Transverse colon (tissue), 4 donors: Measurements from ENCODE around the gene PACC1. TPM values are rescaled to one million over a fixed set of nuclear protein-coding genes. Genes with fewer than 3 reads are reported as not detected.

Experiments
- DNase-seq: peaks from one replicate; pipeline ENCODE4 v3.0.0-alpha.2; 2019
- H3K27ac ChIP-seq, 4 donors: fragments of 200-600 bp; sonication (generic); 2 replicates each; pipeline ENCODE4 v1.5.1; 2016 to 2018; ENCODE audit warnings: inconsistent platforms in 4 of 4
- H3K27me3 ChIP-seq: fragments of 200-600 bp; sonication (generic); 2 replicates; pipeline ENCODE4 v1.5.1; 2017; ENCODE audit warnings: inconsistent platforms
- H3K36me3 ChIP-seq, 4 donors: fragments of 200-600 bp; sonication (generic); 2 replicates each; pipeline ENCODE4 v1.5.1; 2017 to 2019; ENCODE audit warnings: inconsistent platforms in 4 of 4
- H3K4me1 ChIP-seq, 4 donors: fragments of 200-600 bp; sonication (generic); 2 replicates each; pipeline ENCODE4 v1.5.1; 2017 to 2020; ENCODE audit warnings: inconsistent platforms in 4 of 4
- H3K4me3 ChIP-seq, 4 donors: fragments of 200-600 bp; sonication (generic); 1 replicate in 1 of 4; 2 replicates in 3 of 4; pipeline versions ENCODE4 v1.5.1 to v1.6.1; 2017 to 2019; ENCODE audit warnings: inconsistent platforms in 4 of 4
- H3K9me3 ChIP-seq, 2 donors: fragments of 200-600 bp; sonication (generic); 2 replicates each; pipeline ENCODE4 v1.5.1; 2017 to 2019; ENCODE audit warnings: inconsistent platforms in 2 of 2
- CTCF ChIP-seq, 5 experiments: fragments of 200-600 bp in 3 of 5; fragments of 450-650 bp in 2 of 5; sonication (generic) in 3 of 5; IDR thresholded peaks; 1 replicate in 2 of 5; 2 replicates in 3 of 5; pipeline ENCODE4 v1.5.1; 2016 to 2017; ENCODE audit warnings: antibody characterized with exemption in 5 of 5, inconsistent platforms in 3 of 5, mild to moderate bottlenecking in 2 of 5, moderate library complexity in 1 of 5
- EP300 ChIP-seq: sonication (generic); formaldehyde crosslinking; IDR thresholded peaks from one replicate; pipeline ENCODE4 v1.6.1; 2017; ENCODE audit warnings: antibody characterized with exemption, low read depth
- POLR2A ChIP-seq: fragments of 450-650 bp; IDR thresholded peaks from one replicate; pipeline ENCODE4 v1.6.1; 2016; ENCODE audit warnings: antibody characterized with exemption, mild to moderate bottlenecking, moderate library complexity
- POLR2AphosphoS5 ChIP-seq, 3 donors: sonication (generic); formaldehyde crosslinking; IDR thresholded peaks; one replicate each; pipeline ENCODE4 v1.6.1; 2016; ENCODE audit warnings: antibody characterized with exemption in 3 of 3
- WGBS, 2 donors: methylation state at CpG; one replicate each; pipeline ENCODE4 v1.1.5; 2018; ENCODE audit warnings: low coverage in 1 of 2; 5-methylcytosine and 5-hydroxymethylcytosine counted together
- in situ Hi-C, 4 donors: fragments of 200-750 bp; cut with MboI; loops; one replicate each; pipeline versions ENCODE4 v1.15.0 to v1.15.1; 2017; ENCODE audit warnings: low sequenced_read_pairs in 3 of 4, low pct_ligation_motif_present in 1 of 4, low pct_unique_long_range_greater_than_20kb in 1 of 4
- intact Hi-C: fragments of 100-400 bp; cut with DNase I; formaldehyde crosslinking; loops from one replicate; pipeline ENCODE4 v1.15.1; 2023; ENCODE audit warnings: low total_unique reads
- total RNA-seq, 4 donors: library from RNA; depleted of rRNA; stranded (reverse); fragments of >200 nt; gene quantifications; one replicate each; pipeline ENCODE4 v1.1.0, GENCODE V29; 2016

Gene PACC1
- total RNA-seq, 4 donors from 2014 or later, result 2.6 to 4.6 (median 2.7) TPM; not detected in 1

- H3K36me3 ChIP-seq, result no peaks in the 10 kb centered on the region
- no peak overlapping the region for H3K4me3 ChIP-seq
- WGBS, 2 donors, result 38 to 50% methylated on average over 2 to 10 of the region's 10 CpGs
- DNase-seq, result peak; percentile 89
- peak overlapping the region in 2 of 4 donors; percentile 26 to 36 for H3K27ac ChIP-seq
- intact Hi-C loops, result loop anchor here (5.0 kb wide), 2 partner anchors 89 to 389 kb away; no protein-coding TSS in a partner anchor
- TF ChIP-seq CTCF (IDR thresholded peaks at IDR 0.05) (peak; percentile 92 to 99 (median 98)), POLR2AphosphoS5 (IDR thresholded peaks at IDR 0.05) (no peak)
- in situ Hi-C loops, result loop anchor here (5.0 to 25.0 kb wide), 6 partner anchors 81 to 769 kb away; partner anchors contain the start of gene NEK2 (in 1 of the 4)
- H3K9me3 ChIP-seq, result no peaks in the 10 kb centered on the region
- peaks cover 0 to 14% (median 3%) of the 10 kb centered on the region in 4 donors for H3K4me1 ChIP-seq
- H3K27me3 ChIP-seq, result no peaks in the 10 kb centered on the region
Measured at GRCh38 chr1:212455803-212456528, 41.3 kb upstream of the PACC1 start.

- peaks cover 0 to 14% (median 3%) of the 10 kb centered on the region in 4 donors for H3K4me1 ChIP-seq
- H3K27ac ChIP-seq, result no peak overlapping the region
- no peak for DNase-seq
- H3K9me3 ChIP-seq, result no peaks in the 10 kb centered on the region
- in situ Hi-C loops (loop anchor here (5.0 to 25.0 kb wide), 6 partner anchors 81 to 768 kb away; partner anchors contain the start of gene NEK2 (in 1 of the 4)), intact Hi-C loops (loop anchor here (5.0 kb wide), 2 partner anchors 88 to 388 kb away; no protein-coding TSS in a partner anchor)
- no peak overlapping the region for H3K4me3 ChIP-seq
- no peaks in the 10 kb centered on the region for H3K36me3 ChIP-seq
- TF ChIP-seq CTCF (IDR thresholded peaks at IDR 0.05) (no peak), EP300 (no peak), POLR2AphosphoS5 (IDR thresholded peaks at IDR 0.05) (no peak), POLR2A (no peak)
- H3K27me3 ChIP-seq, result no peaks in the 10 kb centered on the region
- 71 to 89% methylated on average over 2 of the region's 2 CpGs for WGBS, 2 donors
Measured at GRCh38 chr1:212455401-212455800, 40.7 kb upstream of the PACC1 start.

- WGBS, 2 donors, result 85 to 97% methylated on average over 2 to 3 of the region's 3 CpGs
Measured at GRCh38 chr1:212454741-212455140, 40.1 kb upstream of the PACC1 start.

GRCh38 chr1:212453156-212453857, 38.6 kb upstream of the PACC1 start:
- Histone ChIP-seq H3K4me1 (peaks cover 0 to 14% (median 3%) of the 10 kb centered on the region in 4 donors), H3K27me3 (no peaks in the 10 kb centered on the region), H3K4me3 (no peak overlapping the region), H3K27ac (no peak overlapping the region), H3K9me3 (no peaks in the 10 kb centered on the region), H3K36me3 (no peaks in the 10 kb centered on the region)
- in situ Hi-C loops (loop anchor here (10.0 to 25.0 kb wide), 5 partner anchors 79 to 766 kb away; partner anchors contain the start of gene NEK2 (in 1 of the 4)), intact Hi-C loops (no loop called here)
- no peak for DNase-seq
- WGBS, 2 donors, result 89% methylated on average over 12 of the region's 12 CpGs; no CpG with 5 or more reads in 1 of the 2 donors
- TF ChIP-seq POLR2AphosphoS5 (IDR thresholded peaks at IDR 0.05) (no peak), POLR2A (no peak), EP300 (no peak), CTCF (IDR thresholded peaks at IDR 0.05) (no peak)

More at GRCh38 chr1:212454741-212455140, 40.1 kb upstream of the PACC1 start:
- in situ Hi-C loops, result loop anchor here (5.0 to 25.0 kb wide), 6 partner anchors 80 to 767 kb away; partner anchors contain the start of gene NEK2 (in 1 of the 4)
- H3K27ac ChIP-seq, result no peak overlapping the region
- no peaks in the 10 kb centered on the region for H3K9me3 ChIP-seq
- H3K36me3 ChIP-seq, result no peaks in the 10 kb centered on the region
- no peak for TF ChIP-seq EP300
- no peak for DNase-seq
- peaks cover 0 to 14% (median 3%) of the 10 kb centered on the region in 4 donors for H3K4me1 ChIP-seq
- intact Hi-C loops, result loop anchor here (5.0 kb wide), 2 partner anchors 87 to 387 kb away; no protein-coding TSS in a partner anchor
- no peak overlapping the region for H3K4me3 ChIP-seq
- no peaks in the 10 kb centered on the region for H3K27me3 ChIP-seq
